ENCODE results near the gene KATNA1.

Gene KATNA1

DNA sequence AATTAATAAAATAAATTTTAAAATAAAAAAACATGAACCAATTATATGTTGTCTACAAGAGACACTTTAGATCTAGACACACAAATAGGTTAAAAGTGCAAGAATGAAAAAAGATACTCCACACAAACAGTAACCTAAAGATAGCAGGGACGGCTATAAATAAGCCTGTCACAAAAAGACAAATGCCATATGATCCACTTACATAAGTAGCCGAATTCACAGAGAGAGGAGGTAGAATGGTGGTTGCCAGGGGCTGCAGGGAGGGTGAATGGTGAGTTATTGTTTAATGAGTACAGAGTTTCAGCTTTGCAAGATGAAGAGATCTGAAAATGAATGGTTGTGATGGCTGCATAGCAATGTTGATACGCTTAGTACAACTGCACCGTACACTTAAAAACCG lies 32.7 kb downstream of the KATNA1 start:
- no peaks in the 10 kb centered on the region for H3K79me2 ChIP-seq (ENCODE audit: low read length)
- H4K20me1 ChIP-seq (ENCODE audit: insufficient read depth, low read length) = no peaks in the 10 kb centered on the region
- H3K27me3 ChIP-seq (replicated peaks; ENCODE audit: insufficient read depth, low read length) = no peaks in the 10 kb centered on the region
- H3K9ac ChIP-seq (ENCODE audit: low read length) = no peak overlapping the region
- H3K36me3 ChIP-seq (replicated peaks; ENCODE audit: insufficient read depth, low read length) = no peaks in the 10 kb centered on the region
- no peak overlapping the region for H3K27ac ChIP-seq (ENCODE audit: low read length)
- no peak overlapping the region for H3K4me2 ChIP-seq (ENCODE audit: low read depth, low read length)
- H3K9me3 ChIP-seq (replicated peaks; ENCODE audit: insufficient read depth, low read length) = no peaks in the 10 kb centered on the region
- H2AFZ ChIP-seq (ENCODE audit: low read length) = no peak overlapping the region
- H3F3A ChIP-seq (ENCODE audit: insufficient read depth, low read length) = no peaks in the 10 kb centered on the region
- no peaks in the 10 kb centered on the region for H3K9me2 ChIP-seq (replicated peaks; ENCODE audit: insufficient read depth, low read length)
- H3K4me1 ChIP-seq (ENCODE audit: low read length) = no peaks in the 10 kb centered on the region
- no peak overlapping the region for H3K4me3 ChIP-seq (ENCODE audit: low read length)
- DNase-seq = no peak
- TF ChIP-seq, protein P1, sequence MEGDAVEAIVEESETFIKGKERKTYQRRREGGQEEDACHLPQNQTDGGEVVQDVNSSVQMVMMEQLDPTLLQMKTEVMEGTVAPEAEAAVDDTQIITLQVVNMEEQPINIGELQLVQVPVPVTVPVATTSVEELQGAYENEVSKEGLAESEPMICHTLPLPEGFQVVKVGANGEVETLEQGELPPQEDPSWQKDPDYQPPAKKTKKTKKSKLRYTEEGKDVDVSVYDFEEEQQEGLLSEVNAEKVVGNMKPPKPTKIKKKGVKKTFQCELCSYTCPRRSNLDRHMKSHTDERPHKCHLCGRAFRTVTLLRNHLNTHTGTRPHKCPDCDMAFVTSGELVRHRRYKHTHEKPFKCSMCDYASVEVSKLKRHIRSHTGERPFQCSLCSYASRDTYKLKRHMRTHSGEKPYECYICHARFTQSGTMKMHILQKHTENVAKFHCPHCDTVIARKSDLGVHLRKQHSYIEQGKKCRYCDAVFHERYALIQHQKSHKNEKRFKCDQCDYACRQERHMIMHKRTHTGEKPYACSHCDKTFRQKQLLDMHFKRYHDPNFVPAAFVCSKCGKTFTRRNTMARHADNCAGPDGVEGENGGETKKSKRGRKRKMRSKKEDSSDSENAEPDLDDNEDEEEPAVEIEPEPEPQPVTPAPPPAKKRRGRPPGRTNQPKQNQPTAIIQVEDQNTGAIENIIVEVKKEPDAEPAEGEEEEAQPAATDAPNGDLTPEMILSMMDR (IDR thresholded peaks at IDR 0.05; ENCODE audit: low read length) = no peak
- no peak for TF ChIP-seq EZH2phosphoT487 (IDR thresholded peaks at IDR 0.05; ENCODE audit: low read length)
- no peak for TF ChIP-seq EZH2 (optimal IDR thresholded peaks at IDR 0.05; ENCODE audit: low read depth, low read length)

DNA sequence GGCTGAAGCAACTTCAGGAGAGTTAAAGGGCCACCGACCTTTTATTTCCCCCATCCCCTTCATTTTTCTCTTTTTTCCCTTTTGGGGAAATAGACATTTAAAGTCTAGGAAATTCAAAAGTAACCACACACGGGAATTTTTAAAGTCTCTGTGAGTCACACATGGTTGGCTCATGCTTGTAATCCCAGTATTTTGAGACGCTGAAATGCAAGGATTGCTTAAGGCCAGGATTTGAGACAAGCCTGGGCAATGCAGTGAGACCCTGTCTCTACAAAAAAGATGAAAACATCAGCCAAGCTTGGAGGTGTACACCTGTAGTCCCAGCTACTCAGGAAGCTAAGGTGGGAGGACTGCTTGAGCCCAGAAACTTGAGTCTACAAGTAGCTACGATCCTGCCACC lies 34.2 kb downstream of the KATNA1 start:
- no peaks in the 10 kb centered on the region for H3K79me2 ChIP-seq (ENCODE audit: low read length)
- H3K4me1 ChIP-seq (ENCODE audit: low read length) = no peaks in the 10 kb centered on the region
- H3K9me3 ChIP-seq (replicated peaks; ENCODE audit: insufficient read depth, low read length) = no peaks in the 10 kb centered on the region
- no peaks in the 10 kb centered on the region for H4K20me1 ChIP-seq (ENCODE audit: insufficient read depth, low read length)
- no peaks in the 10 kb centered on the region for H3F3A ChIP-seq (ENCODE audit: insufficient read depth, low read length)
- H3K36me3 ChIP-seq (replicated peaks; ENCODE audit: insufficient read depth, low read length) = no peaks in the 10 kb centered on the region
- H3K27me3 ChIP-seq (replicated peaks; ENCODE audit: insufficient read depth, low read length) = no peaks in the 10 kb centered on the region
- no peak overlapping the region for H3K27ac ChIP-seq (ENCODE audit: low read length)
- no peaks in the 10 kb centered on the region for H3K9me2 ChIP-seq (replicated peaks; ENCODE audit: insufficient read depth, low read length)
- no peak overlapping the region for H3K9ac ChIP-seq (ENCODE audit: low read length)
- no peak for DNase-seq
- TF ChIP-seq EZH2 (optimal IDR thresholded peaks at IDR 0.05; ENCODE audit: low read depth, low read length) (no peak), EZH2phosphoT487 (IDR thresholded peaks at IDR 0.05; ENCODE audit: low read length) (no peak)
- TF ChIP-seq, protein P1 (IDR thresholded peaks at IDR 0.05; ENCODE audit: low read length) = no peak
- H3K4me2 ChIP-seq (ENCODE audit: low read depth, low read length) = no peak overlapping the region
- no peak overlapping the region for H2AFZ ChIP-seq (ENCODE audit: low read length)
- no peak overlapping the region for H3K4me3 ChIP-seq (ENCODE audit: low read length)

DNA sequence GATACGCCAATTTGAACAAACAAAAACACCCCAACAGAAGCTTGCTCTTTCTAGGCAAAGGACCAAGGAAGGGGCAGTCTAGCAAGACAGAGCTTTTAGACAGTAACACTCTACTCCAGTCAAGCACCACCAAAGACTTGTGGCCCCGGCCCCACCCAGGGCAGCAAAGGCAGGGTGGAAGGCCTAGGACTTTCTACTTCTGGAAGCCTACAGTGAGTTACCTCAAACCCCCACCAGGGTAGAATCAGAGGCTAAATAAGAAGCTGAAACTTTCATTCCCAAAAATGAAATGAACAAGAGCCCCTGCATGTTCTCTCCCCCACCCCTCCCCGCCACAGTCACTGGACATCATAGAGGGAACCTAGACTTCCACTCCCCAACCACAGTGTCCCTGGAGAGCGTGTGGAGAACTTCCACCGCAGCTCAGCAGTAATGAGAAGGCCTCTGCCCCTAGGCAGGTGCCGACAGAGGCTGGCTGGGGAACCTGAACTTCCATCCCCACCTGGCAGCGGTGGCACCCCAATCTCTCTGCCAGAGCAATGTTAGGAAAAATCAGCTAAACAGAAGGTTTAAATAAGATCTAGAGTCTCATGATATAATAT lies 40.0 kb downstream of the KATNA1 start:
- no peak overlapping the region for H3K4me3 ChIP-seq (ENCODE audit: low read length)
- H3K4me1 ChIP-seq (ENCODE audit: low read length) = no peaks in the 10 kb centered on the region
- TF ChIP-seq EZH2 (optimal IDR thresholded peaks at IDR 0.05; ENCODE audit: low read depth, low read length) (no peak), EZH2phosphoT487 (IDR thresholded peaks at IDR 0.05; ENCODE audit: low read length) (no peak)
- TF ChIP-seq, protein P1 (IDR thresholded peaks at IDR 0.05; ENCODE audit: low read length) = no peak
- DNase-seq = no peak
- no peaks in the 10 kb centered on the region for H3K36me3 ChIP-seq (replicated peaks; ENCODE audit: insufficient read depth, low read length)
- no peaks in the 10 kb centered on the region for H3K27me3 ChIP-seq (replicated peaks; ENCODE audit: insufficient read depth, low read length)
- H3K79me2 ChIP-seq (ENCODE audit: low read length) = no peaks in the 10 kb centered on the region
- no peaks in the 10 kb centered on the region for H3K9me3 ChIP-seq (replicated peaks; ENCODE audit: insufficient read depth, low read length)
- no peak overlapping the region for H3K27ac ChIP-seq (ENCODE audit: low read length)
- no peaks in the 10 kb centered on the region for H3K9me2 ChIP-seq (replicated peaks; ENCODE audit: insufficient read depth, low read length)
- no peaks in the 10 kb centered on the region for H4K20me1 ChIP-seq (ENCODE audit: insufficient read depth, low read length)
- H3K4me2 ChIP-seq (ENCODE audit: low read depth, low read length) = no peak overlapping the region
- H3F3A ChIP-seq (ENCODE audit: insufficient read depth, low read length) = no peaks in the 10 kb centered on the region
- no peak overlapping the region for H2AFZ ChIP-seq (ENCODE audit: low read length)
- no peak overlapping the region for H3K9ac ChIP-seq (ENCODE audit: low read length)
